ENCODE measurements around the gene YPEL1.
"Not testable (repeated sequence)": the region's sequence is repeated elsewhere in the genome, so short reads cannot be mapped to it uniquely, and the experiment has no call there.

The YPEL1 gene

GRCh38 chr22:21679383-21679782 lies 56.2 kb downstream of the YPEL1 start:
- no peak for DNase-seq (ENCODE audit: low spot score)
- TF ChIP-seq CTCF (IDR thresholded peaks at IDR 0.05; ENCODE audit: borderline replicate concordance, control extremely low read depth, extremely low read depth, insufficient read depth, missing control alignments) = no peak
- in situ Hi-C loops (cut with MboI; ENCODE audit: low sequenced_read_pairs, unreplicated experiment) = no loop called here

DNA sequence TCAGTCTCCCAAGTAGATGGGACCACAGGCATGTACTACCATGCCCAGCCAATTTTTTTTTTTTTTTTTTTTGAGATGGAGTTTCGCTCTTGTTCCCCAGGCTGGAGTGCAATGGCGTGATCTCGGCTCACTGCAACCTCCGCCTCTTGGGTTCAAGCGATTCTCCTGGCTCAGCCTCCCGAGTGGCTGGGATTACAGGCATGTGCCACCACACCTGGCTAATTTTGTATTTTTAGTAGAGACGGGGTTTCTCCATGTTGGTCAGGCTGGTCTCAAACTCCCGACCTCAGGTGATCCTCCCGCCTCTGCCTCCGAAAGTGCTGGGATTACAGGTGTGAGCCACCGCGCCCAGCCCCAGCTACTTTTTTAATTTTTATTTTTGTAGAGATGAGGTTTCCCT lies 56.8 kb downstream of the YPEL1 start:
- in situ Hi-C loops (cut with MboI; ENCODE audit: low sequenced_read_pairs, unreplicated experiment); DNase-seq (ENCODE audit: low spot score): not testable (repeated sequence)

DNA sequence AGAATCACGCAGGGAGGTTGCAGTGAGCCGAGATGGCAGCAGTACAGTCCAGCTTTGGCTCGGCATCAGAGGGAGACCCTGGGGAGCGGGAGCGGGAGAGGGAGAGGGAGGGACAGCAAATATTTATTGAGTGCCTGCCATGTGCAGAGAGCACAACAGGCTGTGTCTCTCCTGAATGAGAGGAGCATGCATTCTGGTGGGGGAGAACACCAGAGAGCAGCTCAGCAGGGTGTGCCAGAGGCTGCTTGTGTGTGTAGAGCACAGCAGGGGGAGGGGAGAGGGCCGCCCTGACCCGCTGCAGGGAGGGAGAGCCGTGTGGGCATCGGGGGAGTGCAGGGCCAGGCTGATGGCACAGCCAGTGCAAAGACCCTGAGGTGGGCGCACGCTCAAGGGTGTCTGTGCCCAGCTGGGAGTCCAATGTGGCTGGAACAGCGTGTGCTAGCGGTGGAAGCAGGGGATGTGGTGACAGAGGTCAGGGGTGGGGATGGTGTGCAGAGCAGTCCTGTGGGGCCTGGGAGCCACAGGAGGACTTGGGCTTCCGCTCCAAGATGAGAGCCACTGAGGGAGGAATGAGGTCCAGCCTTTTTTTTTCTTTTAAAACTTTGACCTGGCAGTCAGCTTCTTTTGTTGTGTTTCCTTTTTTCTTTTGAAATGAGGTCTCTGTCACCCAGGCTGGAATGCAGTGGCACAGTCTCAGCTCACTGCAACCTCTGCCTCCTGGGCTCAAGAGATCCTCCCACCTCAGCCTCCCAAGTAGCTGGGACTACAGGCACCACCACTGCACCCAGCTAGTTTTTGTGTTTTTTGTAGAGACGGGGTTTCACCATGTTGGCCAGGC lies 57.8 kb downstream of the YPEL1 start:
- no peak for DNase-seq (ENCODE audit: low spot score)
- no peak for TF ChIP-seq CTCF (IDR thresholded peaks at IDR 0.05; ENCODE audit: borderline replicate concordance, control extremely low read depth, extremely low read depth, insufficient read depth, missing control alignments)
- in situ Hi-C loops (cut with MboI; ENCODE audit: low sequenced_read_pairs, unreplicated experiment) = no loop called here

DNA sequence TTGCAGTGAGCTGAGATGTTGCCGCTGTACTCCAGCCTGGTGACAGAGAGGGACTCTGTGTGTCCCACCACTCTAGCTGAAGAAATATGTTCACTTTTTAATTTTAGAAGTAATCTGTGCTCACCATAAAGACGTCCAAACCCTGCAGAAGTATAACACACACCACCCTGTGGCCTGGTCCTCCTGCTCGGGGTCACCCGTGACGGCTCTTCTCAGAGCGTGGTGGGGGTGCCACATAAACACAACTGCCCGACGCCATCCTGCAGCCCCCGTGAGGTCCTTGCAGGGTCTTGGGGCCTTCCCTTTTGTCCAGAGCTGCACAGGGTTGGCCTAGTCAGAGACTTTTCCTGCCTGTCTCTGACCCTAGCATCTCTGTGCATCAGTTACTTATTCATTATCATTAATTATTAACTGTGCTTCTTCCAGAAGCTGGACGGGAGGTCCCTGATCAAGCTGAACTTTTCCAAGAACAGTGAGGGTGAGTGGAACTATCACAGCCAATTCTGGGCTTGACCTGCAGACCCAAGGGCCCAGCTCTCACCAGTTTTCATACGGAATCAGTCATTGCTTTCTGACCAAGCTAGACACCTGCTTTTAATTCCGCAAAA lies 60.9 kb downstream of the YPEL1 start:
- TF ChIP-seq CTCF (IDR thresholded peaks at IDR 0.05; ENCODE audit: borderline replicate concordance, control extremely low read depth, extremely low read depth, insufficient read depth, missing control alignments) = no peak
- in situ Hi-C loops (cut with MboI; ENCODE audit: low sequenced_read_pairs, unreplicated experiment) = no loop called here
- DNase-seq (ENCODE audit: low spot score) = no peak

DNA sequence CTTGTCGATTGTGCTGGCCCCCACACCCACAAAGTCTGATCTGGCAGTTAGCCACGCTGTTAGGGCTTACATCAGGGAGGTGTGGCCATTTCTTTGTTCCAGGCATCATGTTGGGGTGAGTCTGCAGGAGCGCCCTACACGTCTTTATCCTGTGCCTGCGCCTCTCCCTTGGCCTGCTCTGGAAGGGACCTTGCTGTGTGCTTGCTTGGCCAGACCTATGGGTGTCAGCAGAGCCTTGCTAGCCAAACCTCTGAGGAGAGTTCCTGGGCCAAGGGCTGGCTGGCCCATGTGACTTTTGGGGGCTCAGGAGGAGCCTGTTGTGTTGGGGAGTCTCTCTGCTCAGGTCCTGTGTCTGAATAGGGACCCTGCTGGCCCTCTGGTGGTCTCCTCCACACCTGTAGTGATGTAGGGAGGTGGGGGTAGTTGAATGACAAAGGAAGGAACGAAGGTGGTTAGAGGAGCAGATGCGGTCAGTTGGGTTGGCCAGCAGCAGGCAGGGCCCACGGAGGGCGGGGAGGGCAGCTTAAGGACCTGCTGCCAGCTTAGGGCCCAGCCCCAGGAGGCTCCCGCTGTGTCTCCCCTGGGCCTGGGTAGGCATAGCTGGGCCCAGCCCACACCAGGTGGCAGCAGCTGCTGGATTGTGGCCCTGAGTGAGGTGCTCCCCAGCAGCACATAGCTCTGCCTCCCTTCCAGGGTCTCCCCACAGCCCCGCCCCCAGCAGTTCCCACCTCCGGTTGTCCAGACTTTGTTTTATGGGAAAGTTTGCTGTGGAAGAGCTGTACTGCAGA lies 61.9 kb downstream of the YPEL1 start:
- no peak for DNase-seq (ENCODE audit: low spot score)
- in situ Hi-C loops (cut with MboI; ENCODE audit: low sequenced_read_pairs, unreplicated experiment) = no loop called here
- no peak for TF ChIP-seq CTCF (IDR thresholded peaks at IDR 0.05; ENCODE audit: borderline replicate concordance, control extremely low read depth, extremely low read depth, insufficient read depth, missing control alignments)

DNA sequence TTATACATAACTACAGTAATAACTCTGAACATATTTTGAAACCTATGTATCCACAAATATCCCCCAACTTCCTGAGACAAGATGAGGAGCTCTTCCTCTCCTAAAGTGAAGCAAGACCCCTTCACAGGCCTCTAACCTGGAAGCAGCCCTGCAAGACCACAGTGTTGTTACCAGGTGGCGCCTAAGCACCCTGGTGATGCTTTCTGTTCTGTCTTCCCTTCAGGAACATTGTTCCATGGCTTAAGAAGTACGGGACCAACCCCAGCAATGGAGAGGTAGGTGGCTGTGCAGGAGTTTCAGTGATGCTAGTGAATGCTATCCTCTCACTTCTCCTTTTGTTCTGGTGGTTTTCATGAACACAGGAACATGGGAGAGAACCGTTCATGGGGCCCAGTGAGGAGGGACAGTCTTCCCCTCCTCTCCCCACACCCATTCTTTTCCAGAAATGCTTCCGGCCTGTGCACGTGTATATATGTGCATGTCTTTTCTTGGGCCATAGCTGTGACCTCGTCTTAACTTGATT lies 63.4 kb downstream of the YPEL1 start:
- DNase-seq (ENCODE audit: low spot score) = no peak
- in situ Hi-C loops (cut with MboI; ENCODE audit: low sequenced_read_pairs, unreplicated experiment) = no loop called here
- no peak for TF ChIP-seq CTCF (IDR thresholded peaks at IDR 0.05; ENCODE audit: borderline replicate concordance, control extremely low read depth, extremely low read depth, insufficient read depth, missing control alignments)

Measured in GM13976 (cell line).